GM15510 (cell line): ENCODE data around the gene SNAP25.

Source experiments
- POLR2A ChIP-seq: IDR thresholded peaks from 3 replicates; pipeline ENCODE4 v1.6.1; 2011; ENCODE audit warnings: borderline replicate concordance; ENCODE audit not compliant: insufficient read length; ENCODE audit errors: extremely low read depth

SNAP25 gene

GRCh38 chr20:10306440-10307358, 88.1 kb downstream of the SNAP25 start:
- TF ChIP-seq POLR2A = no peak

GRCh38 chr20:10307359-10307735, 88.7 kb downstream of the SNAP25 start:
- TF ChIP-seq POLR2A = no peak

GRCh38 chr20:10308652-10309051, 90.0 kb downstream of the SNAP25 start:
- no peak for TF ChIP-seq POLR2A

GRCh38 chr20:10309326-10309725, 90.7 kb downstream of the SNAP25 start:
- no peak for TF ChIP-seq POLR2A

- no peak for TF ChIP-seq POLR2A
These were observed 93.5 kb downstream of the SNAP25 start for GRCh38 chr20:10312111-10312510.

GRCh38 chr20:10313215-10313614, 94.6 kb downstream of the SNAP25 start:
- no peak for TF ChIP-seq POLR2A

- no peak for TF ChIP-seq POLR2A
These were observed 95.1 kb downstream of the SNAP25 start for GRCh38 chr20:10313701-10314100.

GRCh38 chr20:10314198-10314597, 95.6 kb downstream of the SNAP25 start:
- no peak for TF ChIP-seq POLR2A

- TF ChIP-seq POLR2A = no peak
These were observed 96.5 kb downstream of the SNAP25 start for GRCh38 chr20:10315138-10315537.

- TF ChIP-seq POLR2A = no peak
These were observed 98.0 kb downstream of the SNAP25 start for GRCh38 chr20:10316582-10316981.

- TF ChIP-seq POLR2A = no peak
These were observed 99.8 kb downstream of the SNAP25 start for GRCh38 chr20:10318291-10319024.

- TF ChIP-seq POLR2A = no peak
These were observed 101.2 kb downstream of the SNAP25 start for GRCh38 chr20:10319855-10320254.

GRCh38 chr20:10321138-10321717, 102.6 kb downstream of the SNAP25 start:
- TF ChIP-seq POLR2A = no peak

- no peak for TF ChIP-seq POLR2A
These were observed 103.7 kb downstream of the SNAP25 start for GRCh38 chr20:10322073-10323012.
